Fibroblast of mammary gland (primary cell): ENCODE data around the gene NDUFB11.

Source experiments
- DNase-seq: peaks from one replicate; pipeline ENCODE4 v3.0.0-alpha.2; 2010; ENCODE audit warnings: low read depth
- H3K4me3 ChIP-seq: 2 replicates; pipeline ENCODE4 v1.5.1; 2011; ENCODE audit warnings: low read depth, mild to moderate bottlenecking, low read length, moderate library complexity; ENCODE audit not compliant: control insufficient read depth
- TF ChIP-seq, protein P1 (sequence below): conservative IDR thresholded peaks from 2 replicates; pipeline ENCODE4 v1.5.1; 2011; ENCODE audit warnings: low read depth, low read length, inconsistent platforms; ENCODE audit not compliant: control insufficient read depth, insufficient read depth

NDUFB11 gene

DNA sequence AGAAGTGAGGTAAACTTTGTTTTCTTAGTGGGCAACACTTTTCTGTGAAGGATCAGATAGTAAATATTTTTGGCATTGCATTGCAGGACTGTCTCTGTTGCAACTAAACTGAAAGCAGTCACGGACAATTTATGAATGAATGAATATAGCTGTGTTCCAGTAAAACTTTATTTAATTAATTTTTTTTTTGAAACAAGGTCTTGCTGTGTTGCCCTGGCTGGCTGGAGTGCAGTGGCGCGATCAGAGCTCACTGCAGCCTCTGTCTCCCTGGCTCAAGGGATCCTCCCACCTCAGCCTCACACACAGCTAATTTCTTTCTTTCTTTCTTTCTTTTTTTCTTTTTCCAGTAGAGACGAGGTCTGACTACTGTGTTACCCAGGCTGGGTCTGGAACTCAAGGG lies 16.3 kb upstream of the NDUFB11 start:
- DNase-seq, result no peak
- TF ChIP-seq, protein P1, sequence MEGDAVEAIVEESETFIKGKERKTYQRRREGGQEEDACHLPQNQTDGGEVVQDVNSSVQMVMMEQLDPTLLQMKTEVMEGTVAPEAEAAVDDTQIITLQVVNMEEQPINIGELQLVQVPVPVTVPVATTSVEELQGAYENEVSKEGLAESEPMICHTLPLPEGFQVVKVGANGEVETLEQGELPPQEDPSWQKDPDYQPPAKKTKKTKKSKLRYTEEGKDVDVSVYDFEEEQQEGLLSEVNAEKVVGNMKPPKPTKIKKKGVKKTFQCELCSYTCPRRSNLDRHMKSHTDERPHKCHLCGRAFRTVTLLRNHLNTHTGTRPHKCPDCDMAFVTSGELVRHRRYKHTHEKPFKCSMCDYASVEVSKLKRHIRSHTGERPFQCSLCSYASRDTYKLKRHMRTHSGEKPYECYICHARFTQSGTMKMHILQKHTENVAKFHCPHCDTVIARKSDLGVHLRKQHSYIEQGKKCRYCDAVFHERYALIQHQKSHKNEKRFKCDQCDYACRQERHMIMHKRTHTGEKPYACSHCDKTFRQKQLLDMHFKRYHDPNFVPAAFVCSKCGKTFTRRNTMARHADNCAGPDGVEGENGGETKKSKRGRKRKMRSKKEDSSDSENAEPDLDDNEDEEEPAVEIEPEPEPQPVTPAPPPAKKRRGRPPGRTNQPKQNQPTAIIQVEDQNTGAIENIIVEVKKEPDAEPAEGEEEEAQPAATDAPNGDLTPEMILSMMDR, result no peak

DNA sequence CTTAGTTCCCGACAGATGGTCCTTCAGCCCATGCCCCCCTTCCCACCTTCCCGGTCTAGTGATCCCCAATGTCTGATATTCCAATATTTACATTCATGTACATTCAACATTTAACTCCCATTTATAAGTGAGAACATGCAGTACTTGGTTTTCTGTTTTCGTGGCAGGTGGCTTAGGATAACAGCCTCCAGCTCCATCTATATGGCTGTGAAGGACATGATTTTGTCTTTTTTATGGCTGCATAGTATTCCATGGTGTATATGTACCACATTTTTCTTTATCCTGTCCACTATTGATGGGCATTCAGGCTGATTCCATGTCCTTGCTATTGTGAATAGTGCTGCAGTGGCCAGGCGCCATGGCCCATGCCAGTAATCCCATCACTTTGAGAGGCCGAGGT lies 14.3 kb upstream of the NDUFB11 start:
- no peak for DNase-seq
- H3K4me3 ChIP-seq, result no peak overlapping the region
- TF ChIP-seq, protein P1, result no peak

More for the DNA sequence above, 16.3 kb upstream of the NDUFB11 start:
- H3K4me3 ChIP-seq, result no peak overlapping the region

GRCh38 chrX:47158131-47158530 lies 13.6 kb upstream of the NDUFB11 start:
- TF ChIP-seq, protein P1, result no peak
- DNase-seq, result no peak
- H3K4me3 ChIP-seq, result no peak overlapping the region

GRCh38 chrX:47156611-47157520 lies 12.4 kb upstream of the NDUFB11 start:
- TF ChIP-seq, protein P1, result no peak
- DNase-seq, result no peak
- no peak overlapping the region for H3K4me3 ChIP-seq

DNA sequence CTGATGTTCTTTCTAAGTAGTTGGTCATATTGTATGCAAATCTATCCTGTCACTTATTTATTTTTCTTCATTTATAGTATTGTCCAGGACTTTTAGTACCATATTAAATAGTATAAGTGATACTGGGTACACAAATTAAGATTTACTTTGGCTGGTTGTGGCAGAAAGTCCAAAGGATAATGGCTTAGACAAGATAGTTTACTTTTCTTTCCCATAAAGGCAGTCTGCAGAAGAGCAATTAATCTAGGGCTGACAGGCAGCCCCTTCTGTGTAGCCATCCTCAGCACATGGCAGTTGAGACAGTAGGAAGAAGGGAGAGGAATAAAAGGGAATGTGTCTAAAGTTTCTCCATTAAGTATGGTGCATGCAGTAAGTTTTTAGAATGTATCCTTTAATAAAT lies 6.9 kb upstream of the NDUFB11 start:
- no peak for DNase-seq
- H3K4me3 ChIP-seq, result no peak overlapping the region
- TF ChIP-seq, protein P1, result no peak

DNA sequence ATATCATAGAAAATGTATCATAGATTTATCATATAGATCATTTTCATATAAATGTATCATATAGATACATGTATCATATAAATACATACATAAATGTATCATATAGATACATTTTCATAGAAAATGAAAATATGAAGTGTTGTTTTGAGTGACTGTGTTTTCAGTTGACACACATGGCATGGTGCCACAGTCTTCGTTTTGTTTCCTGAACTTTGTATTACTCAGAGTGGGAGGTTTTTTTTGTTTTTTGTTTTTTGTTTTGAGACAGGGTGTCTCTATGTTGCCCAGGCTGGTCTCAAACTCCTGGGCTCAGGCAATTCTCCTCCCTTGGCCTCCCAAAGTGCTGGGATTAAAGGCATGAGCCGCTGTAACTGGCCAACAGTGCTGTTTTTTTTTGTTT lies 4.4 kb upstream of the NDUFB11 start:
- peak; percentile 53 for DNase-seq
- TF ChIP-seq, protein P1, result no peak
- no peak overlapping the region for H3K4me3 ChIP-seq
